HTERT RPE-1 (cell line): ENCODE measurements around the gene PRR7.

Experiments
- in situ Hi-C: fragments of 300-500 bp; cut with MboI; formaldehyde crosslinking; loops from 4 replicates; pipeline ENCODE4 v1.14.3; 2020; ENCODE audit warnings: low sequenced_read_pairs

Gene PRR7

GRCh38 chr5:177468685-177469628, 22.3 kb downstream of the PRR7 start:
- in situ Hi-C loops = no loop called here

- in situ Hi-C loops = no loop called here
These were observed 23.3 kb downstream of the PRR7 start for GRCh38 chr5:177469750-177470525.

- in situ Hi-C loops = no loop called here
These were observed 24.3 kb downstream of the PRR7 start for GRCh38 chr5:177470759-177471536.

DNA sequence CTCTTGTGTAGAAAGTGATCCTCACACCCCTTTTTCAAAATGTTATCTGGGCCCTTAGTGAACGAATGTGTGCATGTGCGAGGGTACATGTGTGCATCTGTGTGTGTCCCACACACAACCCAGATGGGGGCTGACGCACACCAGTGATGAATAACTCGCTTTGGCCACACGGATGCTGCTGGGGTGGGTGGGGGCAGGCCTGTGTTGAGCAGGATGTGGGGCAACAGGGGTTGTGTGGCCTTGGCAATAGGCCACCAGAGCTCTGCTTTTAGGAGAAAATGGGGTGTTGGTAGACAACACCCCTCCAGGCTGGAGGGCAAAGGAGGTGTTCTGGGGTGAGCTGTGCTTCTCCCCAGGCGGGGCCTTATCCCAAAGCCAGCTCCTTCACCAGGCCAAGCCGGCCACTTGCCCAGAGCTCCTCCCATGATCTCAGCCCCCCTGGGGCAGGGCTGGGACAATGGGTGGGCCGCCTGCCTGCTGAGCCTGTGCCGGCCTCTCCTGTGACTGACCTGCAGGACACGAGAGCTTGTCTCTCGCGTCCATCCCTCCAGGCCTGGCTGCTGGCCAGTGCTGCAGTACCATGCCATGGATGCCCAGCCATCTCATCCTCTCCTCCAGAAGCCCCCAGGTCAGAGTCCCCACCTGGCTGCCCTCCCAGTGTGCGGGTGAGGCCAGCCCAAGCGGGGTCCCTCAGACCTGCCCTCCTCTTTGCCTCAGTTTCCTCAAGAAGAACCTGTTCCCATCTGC, 25.2 kb downstream of the PRR7 start:
- in situ Hi-C loops = no loop called here

GRCh38 chr5:177472460-177473442, 26.1 kb downstream of the PRR7 start:
- in situ Hi-C loops = no loop called here

DNA sequence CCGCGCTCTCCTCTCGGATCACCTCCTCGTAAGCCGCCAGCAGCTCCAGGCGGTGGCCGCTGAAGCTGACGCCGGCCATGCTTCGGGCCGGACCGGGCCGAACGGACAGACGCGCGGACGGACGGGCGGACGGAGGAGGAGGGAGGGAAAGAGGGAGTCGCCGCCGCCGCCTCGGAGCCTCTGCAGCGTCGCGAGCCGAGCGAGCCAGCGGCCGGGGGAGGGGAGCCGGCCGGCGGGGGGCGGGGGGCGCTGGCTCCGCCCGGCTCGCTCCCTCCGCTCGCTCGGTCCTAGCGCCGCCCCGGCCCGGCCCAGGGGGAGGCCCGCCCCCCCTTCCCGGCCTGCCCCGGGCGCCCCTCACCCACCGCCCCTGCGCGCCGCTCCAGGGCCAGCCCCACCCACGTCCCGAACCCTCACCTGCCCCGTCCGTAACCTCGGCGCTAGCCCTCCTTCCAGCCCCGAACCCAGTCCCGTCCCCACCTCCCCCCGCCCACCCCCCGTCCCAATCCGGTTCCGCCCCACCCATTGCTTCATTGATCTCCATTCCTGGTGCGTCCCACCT, 26.9 kb downstream of the PRR7 start, which contains the start of gene DBN1:
Gene DBN1, minus strand, starts transcription at position 192 of the 559 bp plus-strand sequence. Its CDS starts 113 bp downstream, at position 79.
- in situ Hi-C loops = no loop called here

DNA sequence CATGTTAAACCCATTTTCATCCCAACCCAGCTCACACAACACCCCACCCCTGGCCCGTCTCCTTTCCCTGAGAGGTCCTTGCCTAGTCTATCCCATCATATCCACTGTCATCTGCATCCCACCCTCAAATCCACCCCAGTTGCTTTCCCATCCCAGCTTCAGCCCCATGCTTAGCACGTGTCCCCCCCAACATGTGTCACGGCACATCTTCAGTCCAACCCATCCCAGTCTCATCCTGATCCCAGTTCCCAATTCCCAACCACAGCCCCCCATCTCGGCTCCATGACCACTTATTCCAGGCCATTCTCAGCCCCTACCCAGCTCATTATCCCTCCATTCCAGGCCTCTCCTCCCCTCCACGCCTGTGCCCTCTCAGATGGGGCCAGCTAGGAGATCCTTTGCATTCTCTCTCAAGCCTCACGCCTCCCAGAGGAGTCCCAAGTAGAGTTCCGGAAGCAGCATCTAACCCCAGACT, 27.4 kb downstream of the PRR7 start:
- in situ Hi-C loops = no loop called here

- in situ Hi-C loops = no loop called here
These were observed 28.4 kb downstream of the PRR7 start for GRCh38 chr5:177474846-177475562.

GRCh38 chr5:177475563-177476427, 29.2 kb downstream of the PRR7 start:
- in situ Hi-C loops = no loop called here

GRCh38 chr5:177476531-177477233, 30.1 kb downstream of the PRR7 start:
- in situ Hi-C loops = no loop called here

DNA sequence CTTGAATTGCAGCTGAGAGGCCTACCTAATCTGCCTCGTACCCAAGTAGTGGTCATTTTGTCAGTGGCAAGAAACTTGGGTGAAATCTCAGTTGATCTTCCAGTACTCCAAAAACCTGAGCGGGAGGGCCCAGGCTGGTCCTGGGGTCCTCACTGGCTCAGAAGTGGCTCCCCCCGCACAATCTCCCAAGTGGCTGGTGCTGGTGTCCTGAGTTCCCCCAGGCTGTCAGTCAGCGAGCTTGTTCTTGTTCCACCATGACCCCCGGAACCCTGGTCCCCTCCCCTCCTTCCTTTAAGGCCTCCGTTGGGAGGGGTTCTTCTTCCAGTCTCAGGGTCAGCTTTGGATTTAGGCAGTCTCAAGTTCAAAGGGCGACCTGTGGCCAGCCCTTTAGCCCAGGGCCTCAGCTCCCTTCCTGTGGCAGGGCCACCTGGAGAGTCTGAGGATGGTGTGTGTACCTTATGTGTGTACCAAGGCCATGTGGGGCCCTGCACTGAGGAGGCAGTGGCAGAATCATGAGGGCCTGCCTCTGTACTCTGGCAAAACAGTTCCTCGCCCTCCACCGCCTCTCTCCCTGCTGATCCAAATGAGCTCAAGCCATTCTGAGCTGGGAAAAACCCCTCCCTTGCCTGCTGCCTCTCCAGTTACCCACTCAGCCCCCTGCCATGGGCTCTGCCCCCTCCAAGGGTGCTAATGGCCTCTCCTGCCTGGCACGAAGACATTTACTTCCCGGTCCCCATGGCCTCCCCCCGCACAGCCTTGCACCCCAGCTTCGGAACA, 31.3 kb downstream of the PRR7 start:
- in situ Hi-C loops = no loop called here

- in situ Hi-C loops = no loop called here
These were observed 32.4 kb downstream of the PRR7 start for GRCh38 chr5:177478711-177479646.

- in situ Hi-C loops = no loop called here
These were observed 33.2 kb downstream of the PRR7 start for GRCh38 chr5:177479774-177480173.

GRCh38 chr5:177482359-177482795, 35.8 kb downstream of the PRR7 start:
- in situ Hi-C loops = no loop called here

DNA sequence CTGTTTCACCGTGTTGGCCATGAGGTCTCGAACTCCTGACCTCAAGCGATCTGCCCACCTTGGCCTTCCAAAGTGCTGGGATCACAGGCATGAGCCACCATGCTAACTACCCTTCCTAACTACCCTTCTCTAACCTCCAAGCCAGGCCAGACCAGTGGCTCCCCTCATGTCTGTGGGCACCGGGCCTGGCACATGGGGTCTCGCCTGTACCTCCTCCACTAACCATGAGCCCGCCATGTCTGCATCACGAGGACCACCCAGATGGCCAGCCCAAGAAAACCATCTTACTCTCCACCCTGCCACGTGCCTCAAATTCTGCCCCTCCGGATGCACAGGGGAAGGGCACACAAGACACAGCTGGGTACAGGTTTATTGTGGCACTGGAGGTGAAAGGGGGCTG, 36.4 kb downstream of the PRR7 start:
- in situ Hi-C loops = no loop called here
